Hematopoietic multipotent progenitor cell treated with erythropoietin and hydrocortisone succinate and interleukin-3 and kit ligand, for 6 days (in vitro differentiated cells): ENCODE results near the gene FAM120AOS.

Experiments used
- DNase-seq: peaks from one replicate; pipeline ENCODE4 v3.0.0-alpha.2; 2015

Gene FAM120AOS

DNA sequence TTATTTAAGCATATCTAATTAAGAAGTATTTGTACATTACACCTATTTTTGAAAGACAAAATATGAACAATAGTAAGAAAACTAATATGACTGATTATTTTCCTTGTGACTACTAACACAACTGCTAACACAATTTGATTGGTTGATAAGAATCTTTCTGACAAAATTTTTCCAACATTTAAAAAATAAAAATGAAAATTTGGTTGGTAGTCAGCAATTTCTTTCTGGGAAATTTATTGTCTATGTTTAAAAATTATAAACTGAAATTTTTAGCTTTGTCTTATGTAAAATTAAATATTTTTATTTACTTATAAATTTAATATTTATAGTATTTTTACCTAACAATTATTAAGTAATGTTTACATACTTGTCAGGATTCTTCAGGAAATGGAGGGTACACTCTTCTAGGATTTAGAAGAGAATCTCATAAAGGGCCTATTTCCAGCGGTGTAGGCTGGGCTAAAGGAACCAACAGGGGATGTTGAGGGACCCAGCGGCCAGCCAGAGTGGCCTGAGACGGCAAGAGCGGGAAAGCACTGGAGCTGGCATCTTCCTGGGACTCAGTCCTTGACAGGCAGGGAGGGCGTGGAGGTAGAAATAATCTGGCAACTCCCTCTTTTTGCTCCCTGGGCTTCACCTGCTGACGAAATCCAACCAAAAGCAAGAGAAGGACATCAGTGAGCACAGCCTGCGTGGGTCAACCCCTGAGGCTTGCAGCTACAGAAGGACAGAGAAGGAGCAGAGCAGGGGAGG lies 16.6 kb downstream of the FAM120AOS start:
- DNase-seq = no peak

- DNase-seq = no peak
Observed at GRCh38 chr9:93436218-93436617, 17.2 kb downstream of the FAM120AOS start.

DNA sequence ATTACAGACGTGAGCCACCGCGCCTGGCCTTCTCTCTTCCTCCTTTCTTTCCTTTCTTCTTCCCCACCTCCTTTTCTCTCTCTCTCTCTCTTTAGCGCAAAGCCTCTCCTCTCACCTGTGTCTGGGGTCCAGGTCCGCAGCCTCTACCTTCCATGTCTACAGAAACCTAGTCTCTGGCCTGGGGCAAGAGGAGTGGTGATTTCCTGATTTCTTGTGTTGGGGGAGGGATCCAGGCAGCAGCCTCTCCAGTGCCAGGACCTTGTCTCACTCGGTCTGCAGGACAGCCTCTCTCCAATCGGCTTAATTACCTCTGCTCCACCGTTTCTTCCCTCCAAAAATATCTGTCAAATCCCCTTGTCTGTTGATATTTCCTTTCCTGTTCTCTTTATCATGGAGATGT lies 18.0 kb downstream of the FAM120AOS start:
- DNase-seq = no peak

- no peak for DNase-seq
Observed at GRCh38 chr9:93434056-93434455, 19.3 kb downstream of the FAM120AOS start.

GRCh38 chr9:93432964-93433363 lies 20.4 kb downstream of the FAM120AOS start:
- no peak for DNase-seq

DNA sequence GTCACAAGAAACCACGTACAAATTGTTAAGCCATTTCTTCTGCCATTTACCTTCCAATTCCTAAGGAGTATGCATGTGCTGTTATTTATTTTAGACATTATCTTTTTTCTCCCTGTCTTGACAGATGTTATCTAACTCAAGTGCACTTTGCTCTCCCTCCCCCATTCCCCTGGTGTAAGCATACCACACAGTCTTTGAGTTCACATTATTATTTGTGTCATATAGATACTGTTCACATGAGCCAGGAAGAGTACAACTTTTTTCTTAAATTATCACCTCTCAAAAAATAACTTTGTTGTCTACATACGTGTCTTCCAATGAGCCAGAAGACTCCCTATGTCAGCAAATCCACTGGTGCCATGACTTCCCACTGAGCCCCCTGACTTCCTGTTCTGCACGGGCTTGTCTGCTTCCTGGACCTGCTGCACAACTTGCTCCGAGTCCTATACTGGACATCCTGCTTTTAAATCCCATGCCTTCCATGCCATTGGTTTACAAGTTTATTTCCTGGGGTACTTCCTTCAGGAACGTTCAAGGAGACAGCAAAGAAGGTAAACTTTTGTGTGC lies 21.8 kb downstream of the FAM120AOS start:
- no peak for DNase-seq

DNA sequence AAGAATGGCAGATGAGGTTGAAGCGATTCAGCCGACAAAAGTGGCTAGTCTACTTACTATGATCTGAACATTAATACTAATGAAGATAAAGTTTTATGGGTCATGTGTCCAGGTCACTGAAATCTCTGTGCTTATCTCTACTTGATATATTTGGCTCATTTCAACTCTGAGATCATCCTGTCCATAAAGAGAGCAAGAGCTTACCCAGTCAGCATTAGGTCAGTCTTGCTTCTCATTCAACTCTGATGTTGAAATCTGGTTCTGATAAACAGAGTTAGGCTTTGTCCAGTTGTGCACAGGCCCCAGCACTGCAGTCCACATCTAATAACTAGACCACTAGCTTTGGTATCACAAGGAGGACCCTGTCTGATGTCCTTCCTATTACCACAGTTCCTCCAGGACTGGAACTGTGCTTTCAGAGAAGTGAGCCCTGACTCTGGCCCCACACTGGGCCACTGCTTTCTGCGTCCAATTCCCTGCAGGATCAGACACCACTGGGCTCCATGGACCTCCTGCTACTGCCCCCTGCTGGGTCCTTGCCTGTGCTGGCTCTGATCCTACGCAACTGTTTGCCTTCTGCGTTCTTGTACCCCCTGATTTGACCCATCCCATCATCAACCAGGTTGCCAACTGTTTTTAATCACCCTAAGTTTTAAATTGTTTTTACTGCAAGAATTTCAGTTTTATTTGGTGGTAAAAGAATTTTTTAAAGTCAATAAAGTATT lies 25.6 kb downstream of the FAM120AOS start:
- no peak for DNase-seq

GRCh38 chr9:93422977-93423616 lies 30.3 kb downstream of the FAM120AOS start:
- no peak for DNase-seq

- no peak for DNase-seq
Observed at GRCh38 chr9:93419023-93419422, 34.4 kb downstream of the FAM120AOS start.

DNA sequence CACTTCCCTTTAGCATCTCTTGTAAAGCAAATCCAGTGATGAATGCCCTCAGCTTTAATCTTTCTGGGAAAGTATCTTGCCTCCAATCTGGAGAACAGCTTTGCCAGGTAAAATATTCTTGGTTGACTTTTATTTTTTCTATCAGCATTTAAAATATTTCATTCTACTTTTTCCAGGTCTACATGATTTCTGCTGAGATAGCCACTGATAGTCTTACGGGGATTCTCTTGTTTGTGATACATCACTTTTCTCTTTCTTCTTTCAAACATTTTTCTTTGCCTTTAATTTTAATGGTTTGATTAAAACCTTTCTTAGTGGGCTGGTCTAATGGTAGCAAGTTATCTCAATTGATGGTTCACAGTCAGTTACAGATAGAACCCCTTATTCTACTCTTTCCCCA lies 35.8 kb downstream of the FAM120AOS start:
- DNase-seq = no peak

DNA sequence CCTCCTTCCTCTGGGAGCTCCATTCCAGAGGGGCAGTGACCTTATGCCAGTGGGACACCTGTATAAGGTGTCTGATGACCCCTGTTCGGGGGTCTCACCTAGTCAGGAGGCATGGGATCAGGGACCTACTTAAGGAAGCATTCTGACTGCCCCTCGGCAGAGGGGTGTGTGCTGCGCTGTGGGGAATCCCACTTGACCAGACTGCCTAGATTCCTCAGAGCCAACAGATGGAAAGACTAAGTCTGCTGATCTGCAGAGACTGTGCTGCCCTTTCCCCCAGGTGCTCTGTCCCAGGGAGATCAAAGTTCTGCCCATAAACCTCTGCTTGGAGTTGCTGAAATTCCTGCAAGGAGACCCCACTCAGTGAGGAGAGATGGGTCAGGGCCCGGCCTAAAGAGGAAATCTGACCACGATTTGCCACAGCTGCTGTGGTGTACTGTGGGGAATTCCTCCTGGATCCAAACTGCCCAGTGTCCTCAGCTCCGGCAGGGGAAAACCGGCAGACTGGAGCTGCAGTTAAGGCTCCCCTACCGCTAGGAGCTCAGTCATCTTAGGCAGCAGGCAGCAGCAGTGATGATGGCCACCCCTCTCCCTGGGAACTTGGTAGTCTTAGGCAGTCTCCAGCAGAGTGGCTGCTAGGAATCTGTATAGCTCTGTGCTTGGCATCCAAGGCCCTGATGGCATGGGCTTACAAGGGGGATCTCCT lies 36.7 kb downstream of the FAM120AOS start:
- no peak for DNase-seq

GRCh38 chr9:93415176-93415690 lies 38.1 kb downstream of the FAM120AOS start:
- DNase-seq = no peak

- no peak for DNase-seq
Observed at GRCh38 chr9:93413530-93413929, 39.9 kb downstream of the FAM120AOS start.

DNA sequence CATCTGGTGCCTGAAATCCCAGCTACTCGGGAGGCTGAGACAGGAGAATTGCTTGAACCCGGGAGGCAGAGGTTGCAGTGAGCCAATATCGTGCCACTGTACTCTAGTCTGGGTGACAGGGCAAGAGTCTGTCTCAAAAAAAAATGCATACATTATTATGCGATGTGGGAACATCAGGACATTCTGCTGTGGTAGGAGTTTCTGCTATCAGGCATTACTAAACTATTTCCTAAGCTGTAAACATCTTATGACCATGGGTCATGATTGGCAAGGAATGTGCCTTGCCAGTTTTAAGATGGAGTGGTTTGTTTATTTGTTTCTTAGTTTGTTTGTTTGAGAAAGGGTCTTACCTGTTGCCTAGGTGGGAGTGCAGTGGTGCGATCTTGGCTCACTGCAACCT lies 47.0 kb downstream of the FAM120AOS start:
- DNase-seq = no peak

GRCh38 chr9:93398471-93398870 lies 54.9 kb downstream of the FAM120AOS start:
- no peak for DNase-seq

DNA sequence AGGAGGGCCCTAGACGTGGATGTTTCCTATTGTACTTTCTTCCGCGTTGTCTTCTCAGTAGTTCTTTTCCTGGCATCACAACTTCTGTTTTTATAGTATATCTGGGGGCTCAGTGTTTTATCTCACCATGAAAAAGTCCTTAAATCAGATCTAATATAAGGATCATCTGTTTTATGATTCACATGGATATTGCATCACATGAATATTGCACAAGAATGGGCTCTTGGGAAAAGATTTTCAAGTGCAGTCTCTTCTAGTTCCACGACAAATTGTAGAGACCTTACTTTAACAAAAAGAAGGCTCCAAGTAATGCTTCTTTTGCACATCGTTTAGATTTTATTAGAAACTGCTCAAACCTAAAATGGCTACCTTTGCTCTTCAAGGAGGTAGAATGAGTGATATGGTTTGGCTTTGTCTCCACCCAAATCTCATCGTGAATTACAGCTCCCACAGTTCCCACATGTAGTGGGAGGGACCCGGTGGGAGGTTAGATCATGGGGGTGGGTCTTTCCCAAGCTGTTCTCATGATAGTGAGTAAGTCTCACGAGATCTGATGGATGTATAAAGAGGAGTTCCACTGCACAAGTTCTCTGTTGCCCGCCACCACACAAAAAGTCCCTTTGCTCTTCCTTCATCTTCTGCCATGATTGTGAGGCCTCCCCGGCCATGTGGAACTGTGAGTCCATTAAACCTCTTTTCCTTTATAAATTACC lies 55.6 kb downstream of the FAM120AOS start:
- no peak for DNase-seq
